ENCODE measurements around the gene SAGE1. TPM values are rescaled to one million over a fixed set of nuclear protein-coding genes. Genes with fewer than 3 reads are reported as not detected.

SAGE1 gene
- not detected in 2 replicates for total RNA-seq

DNA sequence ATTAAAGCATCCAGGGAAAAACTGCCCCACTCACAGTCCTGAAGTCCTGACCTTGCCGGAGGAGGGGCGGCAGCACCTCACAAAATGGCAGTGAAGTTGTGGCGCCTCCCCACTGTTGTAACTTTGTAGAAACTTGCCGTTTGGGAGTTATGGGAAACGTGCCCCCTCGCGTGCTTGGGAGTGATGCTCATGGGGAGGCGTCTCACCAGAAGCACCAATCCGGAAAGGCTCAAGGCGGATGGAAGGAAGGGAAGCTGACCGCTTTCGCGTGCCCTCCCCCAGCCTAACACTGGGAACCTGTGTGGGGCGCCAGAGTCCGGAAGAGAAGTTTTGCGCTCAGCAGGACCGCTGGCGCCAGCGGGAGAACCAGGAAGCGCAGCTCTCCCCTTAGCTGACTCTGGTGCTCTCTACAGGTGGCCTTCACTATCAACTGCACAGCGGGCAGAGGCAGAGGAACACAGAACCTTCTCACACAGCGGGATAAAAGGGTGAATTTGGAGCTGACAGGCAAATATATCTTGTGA is at the start of gene SAGE1, which contains the start of gene CT45A10:
Gene SAGE1 (plus strand): TSS at position 423 of the 524 bp plus-strand sequence. CDS start 2,527 bp downstream, outside the sequence.
Gene CT45A10 (minus strand): TSS at position 151 of the 524 bp plus-strand sequence. CDS start 8,100 bp downstream, outside the sequence.

DNA sequence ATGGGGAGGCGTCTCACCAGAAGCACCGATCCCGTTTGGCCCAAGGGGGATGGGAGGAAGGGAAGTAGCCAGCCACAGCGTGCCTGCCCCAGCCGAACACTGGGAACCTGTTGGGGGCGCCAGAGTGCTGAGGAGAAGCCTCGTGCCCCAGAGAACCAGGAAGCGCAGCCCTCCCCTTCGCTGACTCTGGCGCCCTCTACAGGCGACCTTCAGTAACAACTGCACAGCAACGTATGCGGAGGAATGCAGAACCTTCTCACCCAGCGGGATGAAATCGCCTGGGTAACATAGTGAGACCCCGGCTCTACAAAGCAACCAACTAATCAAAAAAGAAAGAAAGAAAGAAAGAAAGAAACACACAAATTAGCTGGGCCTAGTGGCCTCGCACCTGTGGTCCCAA is 39.1 kb upstream of the SAGE1 start, which contains the start of gene CT45A8:
Gene CT45A8 (minus strand): TSS at position 101 of the 400 bp plus-strand sequence. CDS start 3,755 bp downstream, outside the sequence.

DNA sequence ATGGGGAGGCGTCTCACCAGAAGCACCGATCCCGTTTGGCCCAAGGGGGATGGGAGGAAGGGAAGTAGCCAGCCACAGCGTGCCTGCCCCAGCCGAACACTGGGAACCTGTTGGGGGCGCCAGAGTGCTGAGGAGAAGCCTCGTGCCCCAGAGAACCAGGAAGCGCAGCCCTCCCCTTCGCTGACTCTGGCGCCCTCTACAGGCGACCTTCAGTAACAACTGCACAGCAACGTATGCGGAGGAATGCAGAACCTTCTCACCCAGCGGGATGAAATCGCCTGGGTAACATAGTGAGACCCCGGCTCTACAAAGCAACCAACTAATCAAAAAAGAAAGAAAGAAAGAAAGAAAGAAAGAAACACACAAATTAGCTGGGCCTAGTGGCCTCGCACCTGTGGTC is 21.8 kb upstream of the SAGE1 start, which contains the start of gene CT45A9:
Gene CT45A9 (minus strand): TSS at position 101 of the 400 bp plus-strand sequence. CDS start 3,751 bp downstream, outside the sequence.

Other genes with a start within 250 kb of the SAGE1 start
- gene CT45A1, start 180.1 kb upstream of the SAGE1 start, total RNA-seq = not detected in 2 replicates
- not detected in 2 replicates for gene CT45A3, start 125.5 kb upstream of the SAGE1 start, total RNA-seq
- not detected in 2 replicates for gene CT45A5, start 108.2 kb upstream of the SAGE1 start, total RNA-seq
- not detected in 2 replicates for gene CT45A6, start 90.9 kb upstream of the SAGE1 start, total RNA-seq
- not detected in 2 replicates for gene CT45A2, start 73.7 kb upstream of the SAGE1 start, total RNA-seq
- gene CT45A7, start 56.4 kb upstream of the SAGE1 start, total RNA-seq = not detected in 2 replicates
- not detected in 2 replicates for gene CT45A8, start 39.2 kb upstream of the SAGE1 start, total RNA-seq
- gene CT45A9, start 21.9 kb upstream of the SAGE1 start, total RNA-seq = not detected in 2 replicates
- not detected in 2 replicates for gene CT45A10, start 272 bp upstream of the SAGE1 start, total RNA-seq
- gene MMGT1, start 80.3 kb downstream of the SAGE1 start, total RNA-seq = 37.7 and 39.3 TPM in 2 replicates
- gene SLC9A6, start 91.7 kb downstream of the SAGE1 start, total RNA-seq = 25.0 and 27.0 TPM in 2 replicates

Data from articular chondrocyte of knee joint (primary cell).